HG03565 (cell line): ENCODE measurements around the gene FMN2.

Experiments
- ATAC-seq: cut with Tn5 transposase; IDR thresholded peaks from one replicate; pipeline ENCODE4 v1.9.1; 2021; ENCODE audit warnings: mild to moderate bottlenecking, moderate library complexity; ENCODE audit not compliant: unreplicated experiment

FMN2 gene

GRCh38 chr1:240474133-240474614 is 382.5 kb downstream of the FMN2 start:
- ATAC-seq, result peak; percentile 64

- no peak for ATAC-seq
Observed at GRCh38 chr1:240475832-240476231, 384.1 kb downstream of the FMN2 start.

DNA sequence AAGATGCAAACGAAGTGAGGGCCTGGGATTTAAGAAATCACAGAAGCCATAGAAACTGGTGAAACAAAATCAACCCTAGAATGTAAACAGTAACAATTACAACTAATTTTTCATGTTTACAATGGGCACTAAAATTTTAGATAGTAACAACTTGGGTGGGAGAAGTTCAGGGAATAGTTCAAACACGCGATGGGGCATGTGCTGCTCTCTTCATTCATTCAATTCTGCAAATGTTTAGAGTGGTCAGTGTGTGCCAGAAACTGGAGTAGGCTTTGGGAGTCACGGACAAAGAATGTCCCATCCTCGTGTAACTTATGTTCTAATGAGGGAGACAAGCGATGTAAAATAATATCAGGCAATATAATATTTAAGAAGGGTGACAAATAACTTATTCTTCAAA is 386.9 kb downstream of the FMN2 start:
- ATAC-seq, result no peak

- no peak for ATAC-seq
Observed at GRCh38 chr1:240484804-240485443, 393.2 kb downstream of the FMN2 start.

GRCh38 chr1:240486611-240487010 is 394.9 kb downstream of the FMN2 start:
- ATAC-seq, result no peak

DNA sequence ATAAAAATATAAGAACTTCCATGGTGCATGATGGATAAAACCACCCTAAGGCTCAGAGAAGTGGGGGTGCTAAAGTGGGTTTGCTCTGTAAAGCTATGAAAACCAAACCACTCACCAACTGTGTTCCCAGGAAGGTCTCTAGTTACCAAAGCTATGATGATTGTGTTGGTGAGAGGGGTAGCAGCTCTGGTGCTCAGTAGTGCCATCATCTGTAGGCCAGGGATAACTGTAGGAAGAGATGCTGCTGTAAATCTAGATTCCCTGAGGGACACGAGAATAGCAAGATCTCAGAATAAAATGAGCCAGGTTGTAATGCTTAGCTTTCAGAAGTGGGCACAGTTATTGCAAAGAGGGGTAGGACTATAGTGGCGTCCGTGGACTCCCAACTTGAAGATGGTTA is 395.8 kb downstream of the FMN2 start:
- no peak for ATAC-seq

GRCh38 chr1:240491156-240491555 is 399.5 kb downstream of the FMN2 start:
- no peak for ATAC-seq

GRCh38 chr1:240491796-240492195 is 400.1 kb downstream of the FMN2 start:
- no peak for ATAC-seq

DNA sequence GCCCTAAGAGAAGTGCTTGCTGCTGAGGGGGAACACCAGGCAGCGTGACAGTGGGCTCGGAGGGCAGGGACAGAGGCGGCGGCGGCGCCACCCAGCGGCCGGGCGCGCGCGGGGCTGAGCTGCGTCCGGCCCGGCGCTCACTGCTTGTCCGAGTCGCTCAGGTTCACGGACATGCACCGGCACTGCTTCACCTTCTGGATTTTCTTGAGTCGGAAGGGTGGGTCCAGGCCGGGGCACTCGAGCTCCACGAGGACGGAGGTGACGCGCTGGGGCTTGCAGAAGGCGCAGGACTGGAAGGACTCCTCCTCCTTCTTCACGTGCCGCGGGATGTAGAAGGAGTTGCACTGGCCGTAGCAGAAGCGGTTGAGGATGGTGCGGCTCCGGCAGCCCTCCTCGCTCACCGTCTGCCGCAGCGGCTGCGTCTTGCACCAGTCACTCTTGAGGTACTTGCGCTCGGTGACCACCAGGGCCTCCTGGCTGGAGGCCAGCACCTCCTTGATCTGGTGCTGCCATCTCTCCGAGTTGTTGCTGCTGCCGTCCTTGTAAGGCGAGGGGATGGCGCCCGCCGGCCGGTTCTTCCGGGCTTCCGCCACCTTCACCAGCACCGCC is 401.3 kb downstream of the FMN2 start:
- no peak for ATAC-seq

DNA sequence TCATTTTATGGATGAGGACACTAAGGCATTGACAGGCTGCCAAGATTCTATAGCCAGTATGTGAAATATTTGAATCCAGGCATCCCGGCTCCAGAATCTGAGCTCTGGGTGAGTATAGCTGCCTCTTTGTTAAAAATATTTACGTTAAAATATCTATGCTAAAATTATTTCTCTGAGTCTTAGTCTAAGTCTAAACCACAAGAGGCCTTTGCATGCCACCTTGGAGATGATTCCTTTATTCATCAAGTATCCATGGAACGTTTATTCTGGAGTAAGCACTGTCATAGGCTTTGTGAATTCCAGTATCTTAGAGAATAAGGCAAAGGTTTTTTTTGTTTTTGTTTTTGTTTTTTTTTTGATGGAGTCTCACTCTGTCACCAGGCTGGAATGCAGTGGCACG is 403.9 kb downstream of the FMN2 start:
- ATAC-seq, result no peak

- ATAC-seq, result no peak
Observed at GRCh38 chr1:240496356-240496755, 404.7 kb downstream of the FMN2 start.

DNA sequence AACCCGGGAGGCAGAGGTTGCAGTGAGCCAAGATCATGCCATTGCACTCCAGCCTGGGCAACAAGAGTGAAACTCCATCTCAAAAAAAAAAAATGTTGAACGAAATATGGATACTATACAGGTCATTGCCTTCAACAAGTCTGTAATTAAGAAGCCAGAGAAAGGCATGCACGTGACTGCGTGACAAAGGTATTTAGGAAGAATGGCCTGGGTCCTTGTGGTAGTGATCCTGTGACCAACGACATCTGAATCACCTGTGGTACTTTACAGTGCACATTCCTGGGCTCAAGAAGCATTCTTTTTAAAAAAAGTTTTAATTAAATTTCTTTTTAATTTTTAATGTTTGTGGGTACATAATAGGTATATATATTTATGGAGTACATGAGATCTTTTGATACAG is 405.3 kb downstream of the FMN2 start:
- ATAC-seq, result no peak

- no peak for ATAC-seq
Observed at GRCh38 chr1:240497908-240498307, 406.2 kb downstream of the FMN2 start.

DNA sequence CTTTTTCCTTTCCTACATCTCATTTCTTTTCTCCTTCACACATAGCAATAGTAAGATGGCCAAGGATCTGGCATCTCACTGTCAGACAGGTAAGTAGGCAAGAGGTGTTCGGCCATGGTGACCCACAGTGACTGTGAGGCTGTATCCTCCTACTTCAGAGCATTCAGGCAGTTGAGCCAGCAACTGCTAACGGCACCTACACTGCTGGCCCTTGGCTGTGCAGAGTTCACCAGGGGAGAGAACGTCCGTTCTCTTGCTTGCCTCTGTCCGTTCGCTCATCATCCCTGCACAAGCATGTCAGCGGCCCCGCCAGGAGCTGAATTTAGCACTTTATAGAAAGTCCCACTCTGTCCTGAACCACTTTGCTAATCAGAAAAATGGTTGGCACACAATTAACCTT is 406.7 kb downstream of the FMN2 start:
- ATAC-seq, result no peak

- no peak for ATAC-seq
Observed at GRCh38 chr1:240499012-240499411, 407.3 kb downstream of the FMN2 start.

DNA sequence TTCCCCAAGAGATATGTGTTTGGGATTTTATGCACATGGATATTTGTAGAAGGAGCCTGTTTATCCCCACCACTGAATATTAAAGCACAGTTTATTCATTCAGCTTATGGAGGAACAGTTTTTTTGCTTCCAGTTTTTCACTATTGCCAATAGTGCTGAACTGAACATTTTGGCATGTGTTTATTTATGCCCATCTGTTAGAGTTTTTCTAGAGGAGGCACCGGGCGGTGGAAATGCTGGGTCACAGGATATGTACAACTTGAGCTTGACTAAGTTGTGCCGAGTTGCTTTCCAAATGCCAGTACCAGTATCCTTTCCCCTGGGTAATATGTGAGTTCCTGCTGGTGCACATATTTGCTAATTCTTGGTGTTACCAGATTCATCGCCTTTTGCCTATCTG is 409.0 kb downstream of the FMN2 start:
- ATAC-seq, result no peak

- no peak for ATAC-seq
Observed at GRCh38 chr1:240501115-240501514, 409.4 kb downstream of the FMN2 start.

DNA sequence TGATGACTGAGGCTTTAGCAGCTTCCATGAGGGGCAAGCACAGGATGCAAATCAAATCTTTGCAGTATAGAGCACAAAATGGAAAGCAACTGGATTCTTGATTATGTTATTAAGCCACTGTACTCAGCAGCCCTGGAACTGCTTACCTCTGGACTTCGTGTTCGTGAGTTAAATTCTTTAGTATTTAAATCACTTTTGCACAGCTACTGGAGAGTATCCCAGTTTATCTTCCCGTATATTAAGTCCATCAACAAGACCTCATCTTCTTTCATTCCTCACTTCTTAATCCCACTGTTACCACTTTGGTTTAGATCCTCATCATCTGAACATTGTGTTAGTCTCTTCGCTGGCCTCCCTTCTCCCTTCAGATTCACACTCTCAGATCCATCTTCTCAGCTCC is 411.4 kb downstream of the FMN2 start:
- no peak for ATAC-seq

GRCh38 chr1:240503558-240503957 is 411.9 kb downstream of the FMN2 start:
- no peak for ATAC-seq

DNA sequence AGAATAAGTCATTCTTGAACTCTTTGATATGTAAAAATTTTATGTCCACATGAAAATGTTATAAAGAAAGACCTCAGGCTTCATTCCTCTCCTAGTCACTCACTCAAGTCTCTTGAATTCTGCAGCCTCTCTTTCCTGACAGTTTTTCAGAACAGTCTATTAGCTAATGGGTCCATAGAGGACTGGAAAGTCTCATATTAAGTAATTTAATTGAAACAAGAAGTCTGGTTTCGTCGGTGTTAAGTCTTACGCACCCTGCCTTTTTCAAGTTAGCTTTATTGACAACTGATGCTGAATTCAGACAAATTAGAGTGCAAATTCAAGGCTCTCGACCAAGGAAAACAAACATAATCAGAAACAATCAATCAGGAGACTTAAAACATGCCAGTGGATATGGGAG is 414.5 kb downstream of the FMN2 start:
- no peak for ATAC-seq

GRCh38 chr1:240508201-240508600 is 416.5 kb downstream of the FMN2 start:
- no peak for ATAC-seq

GRCh38 chr1:240508950-240509349 is 417.3 kb downstream of the FMN2 start:
- ATAC-seq, result no peak

DNA sequence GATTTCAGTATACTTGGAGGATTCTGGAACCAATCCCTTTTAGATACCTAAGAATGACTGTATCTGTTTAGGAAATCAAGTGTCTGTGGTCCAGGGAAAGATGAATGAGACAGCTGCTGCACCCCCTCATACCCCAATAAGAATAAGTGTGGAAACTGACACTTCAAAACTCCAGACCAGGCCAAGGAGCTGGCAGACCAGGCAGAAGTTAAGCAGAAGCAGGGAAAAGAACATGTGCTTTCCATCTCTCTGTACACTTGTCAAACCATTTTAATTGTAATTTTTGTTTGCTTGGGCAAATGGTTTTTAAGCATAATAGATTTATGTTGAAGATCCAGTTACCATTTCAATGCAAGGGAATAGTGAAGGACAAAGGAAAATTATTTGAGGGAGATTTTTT is 420.1 kb downstream of the FMN2 start:
- ATAC-seq, result no peak
